GM18868 (cell line): Measurements from ENCODE around the gene SLC25A30.
"Not testable (repeated sequence)": the region's sequence is repeated elsewhere in the genome, so short reads cannot be mapped to it uniquely, and the experiment has no call there.

Experiments
- ATAC-seq: cut with Tn5 transposase; IDR thresholded peaks from one replicate; pipeline ENCODE4 v1.9.1; 2021; ENCODE audit warnings: mild to moderate bottlenecking, moderate library complexity; ENCODE audit not compliant: unreplicated experiment

The SLC25A30 gene

DNA sequence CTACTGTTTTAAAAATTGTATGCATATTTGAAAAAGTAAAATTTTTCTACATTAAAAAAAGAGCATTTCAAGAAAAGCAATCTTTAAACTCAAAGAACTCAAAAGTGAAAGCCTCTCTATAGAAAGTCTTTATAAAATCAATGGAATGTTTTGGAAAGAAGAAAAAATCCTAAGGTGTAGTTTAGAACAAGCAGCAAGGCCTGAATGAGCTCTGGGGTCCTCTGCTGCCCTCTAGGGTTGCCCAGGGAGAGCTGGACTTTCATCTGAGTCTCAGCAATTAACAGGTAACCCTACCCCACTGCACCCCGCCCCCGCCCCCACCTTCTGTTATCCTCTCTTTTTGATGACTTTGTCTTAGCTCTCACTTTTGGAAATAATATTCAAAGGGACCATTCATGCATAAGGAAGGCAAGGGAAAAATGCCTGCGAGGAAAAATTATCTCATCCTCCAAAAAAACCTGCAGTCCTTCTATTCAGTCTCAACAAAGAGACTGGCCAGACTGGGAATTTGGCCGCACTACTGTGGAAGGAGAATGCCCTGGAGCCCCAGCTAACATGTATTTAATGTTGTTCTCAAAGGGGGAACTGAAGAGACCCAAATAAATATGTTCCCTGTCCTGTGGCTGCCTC, 24.1 kb downstream of the SLC25A30 start:
- ATAC-seq = no peak

DNA sequence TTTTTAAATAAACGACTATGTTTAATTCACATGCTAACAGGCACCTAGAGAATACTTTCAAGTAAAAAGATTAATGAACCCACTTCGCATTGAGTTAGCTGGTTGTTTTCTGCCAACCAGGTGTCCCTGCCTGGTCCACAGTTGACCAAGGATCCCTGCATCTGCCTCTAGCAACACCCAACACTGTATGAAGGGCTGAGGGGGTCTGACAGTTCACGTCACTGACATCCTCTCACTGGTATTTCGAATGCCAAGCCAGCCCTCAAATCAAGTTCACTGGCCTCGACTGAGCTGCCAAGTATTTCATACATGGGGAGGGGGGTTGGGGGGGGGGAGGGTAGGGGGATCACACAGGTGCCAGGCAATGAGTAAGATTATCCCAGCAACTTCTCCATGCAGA, 25.4 kb downstream of the SLC25A30 start:
- ATAC-seq = no peak

GRCh38 chr13:45391926-45392325, 26.2 kb downstream of the SLC25A30 start:
- ATAC-seq = no peak

GRCh38 chr13:45391128-45391527, 27.0 kb downstream of the SLC25A30 start:
- ATAC-seq = not testable (repeated sequence)

DNA sequence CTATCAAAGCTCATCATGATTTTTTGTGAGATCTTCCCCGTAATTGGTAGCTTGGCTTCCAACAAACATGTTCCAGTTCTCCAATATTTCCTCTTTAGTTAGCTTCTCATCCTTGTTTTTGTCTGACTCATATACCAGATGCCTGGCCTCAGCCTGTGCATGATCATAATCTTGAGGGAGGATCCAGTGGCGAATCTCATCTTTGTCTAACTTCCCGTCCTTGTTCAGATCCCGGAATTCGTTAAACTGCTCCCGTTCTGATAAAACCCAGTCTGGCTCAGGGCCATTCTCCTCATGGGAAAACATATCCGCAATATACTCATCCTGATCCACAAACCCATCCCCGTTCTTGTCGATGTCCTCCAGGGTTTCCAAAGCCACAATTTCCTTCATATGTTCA, 27.8 kb downstream of the SLC25A30 start:
- ATAC-seq = not testable (repeated sequence)

GRCh38 chr13:45388664-45389063, 29.5 kb downstream of the SLC25A30 start:
- ATAC-seq = no peak

- not testable (repeated sequence) for ATAC-seq
Observed at GRCh38 chr13:45386892-45387575, 31.1 kb downstream of the SLC25A30 start.

GRCh38 chr13:45385907-45386553, 32.1 kb downstream of the SLC25A30 start:
- no peak for ATAC-seq

GRCh38 chr13:45385320-45385719, 32.9 kb downstream of the SLC25A30 start:
- no peak for ATAC-seq

DNA sequence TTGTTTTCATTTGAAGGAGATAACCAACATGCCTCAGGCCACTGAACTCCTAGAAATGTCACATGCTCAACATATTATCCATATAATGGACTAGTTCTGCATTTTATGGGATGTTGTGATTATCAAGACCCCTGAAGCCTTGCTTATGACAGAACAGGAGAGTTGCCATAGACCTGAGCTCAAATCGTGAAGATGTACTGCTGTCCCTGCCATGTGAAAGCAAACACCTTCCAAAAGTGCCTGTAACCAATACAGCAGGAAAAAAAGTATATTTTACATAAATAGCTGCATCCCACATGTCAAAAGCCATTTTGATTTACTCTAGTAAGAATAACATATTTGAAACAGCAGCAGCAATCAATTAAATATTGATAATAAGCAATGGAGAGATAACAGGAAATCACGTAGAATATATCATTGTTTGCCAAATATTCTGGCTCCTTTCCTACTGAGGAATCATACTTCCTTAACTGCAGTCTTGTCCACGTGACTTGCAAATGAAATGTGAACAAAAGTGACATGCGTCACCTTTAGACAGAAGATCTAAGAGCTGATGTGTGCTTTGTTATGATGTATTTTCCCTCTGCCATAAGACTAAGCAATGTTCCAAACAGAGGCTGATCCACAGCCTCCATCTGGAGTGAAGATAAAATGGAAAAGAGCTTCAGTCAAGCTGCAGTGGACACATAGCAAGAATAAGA, 33.5 kb downstream of the SLC25A30 start:
- ATAC-seq = no peak

GRCh38 chr13:45382739-45383138, 35.4 kb downstream of the SLC25A30 start:
- not testable (repeated sequence) for ATAC-seq

DNA sequence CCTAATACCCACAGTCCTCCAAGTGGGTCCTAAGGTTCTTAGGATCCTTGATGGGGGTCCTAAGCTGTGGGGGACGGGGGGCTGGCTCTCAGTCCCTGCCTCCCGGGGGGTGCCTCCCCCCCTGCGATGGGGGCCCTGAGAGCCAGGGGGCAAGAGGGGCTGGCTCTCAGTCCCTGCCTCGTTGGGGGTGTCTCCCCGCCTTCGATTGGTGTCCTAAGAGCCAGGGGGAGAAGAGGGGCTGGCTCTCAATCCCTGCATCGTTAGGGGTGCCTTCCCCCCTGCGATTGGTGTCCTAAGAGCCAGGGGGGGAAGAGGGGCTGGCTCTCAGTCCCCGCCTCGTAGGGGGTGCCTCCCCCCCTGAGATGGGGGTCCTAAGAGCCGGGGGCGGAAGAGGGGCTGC, 37.0 kb downstream of the SLC25A30 start:
- ATAC-seq = no peak

- ATAC-seq = not testable (repeated sequence)
Observed at GRCh38 chr13:45380708-45381107, 37.5 kb downstream of the SLC25A30 start.

- not testable (repeated sequence) for ATAC-seq
Observed at GRCh38 chr13:45379516-45379915, 38.7 kb downstream of the SLC25A30 start.

DNA sequence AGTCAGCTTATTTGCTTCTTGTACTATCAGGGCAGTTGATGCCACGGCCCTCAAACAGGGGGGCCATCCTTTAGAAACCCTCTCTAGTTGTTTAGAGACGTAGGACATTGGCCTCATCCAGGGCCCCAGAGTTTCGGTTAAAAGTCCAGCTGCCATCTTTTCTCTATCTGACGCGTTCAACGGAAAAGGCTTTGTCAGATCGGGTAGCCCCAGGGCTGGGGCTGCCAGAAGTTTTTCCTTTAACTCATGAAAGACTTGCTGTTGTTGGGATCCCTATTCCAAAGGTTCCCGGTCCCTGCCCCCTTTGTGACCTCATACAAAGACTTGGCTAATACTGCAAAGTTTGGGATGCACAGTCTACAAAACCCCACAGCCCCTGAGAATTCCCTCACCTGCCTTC, 39.4 kb downstream of the SLC25A30 start:
- ATAC-seq = not testable (repeated sequence)

- ATAC-seq = not testable (repeated sequence)
Observed at GRCh38 chr13:45377314-45377713, 40.9 kb downstream of the SLC25A30 start.

DNA sequence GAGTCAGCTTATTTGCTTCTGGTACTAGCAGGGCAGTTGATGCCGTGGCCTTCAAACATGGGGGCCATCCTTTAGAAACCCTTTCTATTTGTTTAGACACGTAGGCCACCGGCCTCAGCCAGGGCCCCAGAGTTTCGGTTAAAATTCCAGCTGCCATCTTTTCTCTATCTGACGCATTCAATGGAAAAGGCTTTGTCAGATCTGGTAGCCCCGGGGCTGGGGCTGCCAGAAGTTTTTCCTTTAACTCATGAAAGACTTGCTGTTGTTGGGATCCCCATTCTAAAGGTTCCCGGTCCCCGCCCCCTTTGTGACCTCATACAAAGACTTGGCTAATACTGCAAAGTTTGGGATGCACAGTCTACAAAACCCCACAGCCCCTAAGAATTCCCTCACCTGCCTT, 41.5 kb downstream of the SLC25A30 start:
- ATAC-seq = not testable (repeated sequence)

DNA sequence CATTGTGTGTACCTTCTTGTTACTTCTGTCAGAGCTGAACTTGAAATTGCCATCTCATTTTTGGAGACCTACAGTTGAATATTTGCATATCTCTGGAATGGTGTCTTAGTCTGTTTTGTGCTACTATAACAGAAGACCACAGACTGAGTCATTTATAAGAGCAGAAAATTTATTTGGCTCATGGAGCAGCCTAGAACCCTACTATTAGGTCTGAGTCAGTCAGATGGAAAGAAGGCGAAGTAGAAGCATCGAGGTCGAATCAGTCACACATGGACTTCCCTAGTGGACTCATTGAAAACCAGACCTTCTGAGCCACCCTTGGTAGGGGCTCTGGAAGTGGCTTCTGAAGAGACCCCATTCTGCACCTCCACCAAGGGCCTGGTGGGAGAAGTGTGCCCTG, 43.3 kb downstream of the SLC25A30 start:
- ATAC-seq = no peak

- no peak for ATAC-seq
Observed at GRCh38 chr13:45373162-45373547, 45.0 kb downstream of the SLC25A30 start.

- no peak for ATAC-seq
Observed at GRCh38 chr13:45372189-45373161, 45.7 kb downstream of the SLC25A30 start.
